Fibroblast of mammary gland (primary cell): ENCODE results near the gene SYT6.

Experiments used
- DNase-seq: peaks from one replicate; pipeline ENCODE4 v3.0.0-alpha.2; 2010; ENCODE audit warnings: low read depth
- H3K4me3 ChIP-seq: 2 replicates; pipeline ENCODE4 v1.5.1; 2011; ENCODE audit warnings: low read depth, mild to moderate bottlenecking, low read length, moderate library complexity; ENCODE audit not compliant: control insufficient read depth
- CTCF ChIP-seq: conservative IDR thresholded peaks from 2 replicates; pipeline ENCODE4 v1.5.1; 2011; ENCODE audit warnings: low read depth, low read length, inconsistent platforms; ENCODE audit not compliant: control insufficient read depth, insufficient read depth

SYT6 gene

GRCh38 chr1:114192328-114192727 is 38.7 kb upstream of the SYT6 start:
- no peak for DNase-seq
- H3K4me3 ChIP-seq = no peak overlapping the region
- no peak for TF ChIP-seq CTCF

- TF ChIP-seq CTCF = no peak
- no peak overlapping the region for H3K4me3 ChIP-seq
- DNase-seq = no peak
These were observed 35.7 kb upstream of the SYT6 start for GRCh38 chr1:114189398-114189797.

GRCh38 chr1:114181356-114181755 is 27.7 kb upstream of the SYT6 start:
- H3K4me3 ChIP-seq = no peak overlapping the region
- no peak for TF ChIP-seq CTCF
- no peak for DNase-seq

- DNase-seq = no peak
- no peak overlapping the region for H3K4me3 ChIP-seq
- no peak for TF ChIP-seq CTCF
These were observed 27.1 kb upstream of the SYT6 start for GRCh38 chr1:114180742-114181141.

- no peak overlapping the region for H3K4me3 ChIP-seq
- no peak for DNase-seq
- no peak for TF ChIP-seq CTCF
These were observed 25.3 kb upstream of the SYT6 start for GRCh38 chr1:114178936-114179335.

- TF ChIP-seq CTCF = no peak
- DNase-seq = no peak
- H3K4me3 ChIP-seq = no peak overlapping the region
These were observed 23.6 kb upstream of the SYT6 start for GRCh38 chr1:114177282-114177681.

- no peak for DNase-seq
- TF ChIP-seq CTCF = no peak
- H3K4me3 ChIP-seq = no peak overlapping the region
These were observed 22.7 kb upstream of the SYT6 start for GRCh38 chr1:114176366-114176765.
